GM21529 (cell line): ENCODE results near the gene C1QTNF9B.
A peak's percentile ranks its signal among the peaks of the same experiment; 100 is the strongest.

Experiments
- ATAC-seq: cut with Tn5 transposase; IDR thresholded peaks from one replicate; pipeline ENCODE4 v1.9.1; 2021; ENCODE audit not compliant: unreplicated experiment

Gene C1QTNF9B

DNA sequence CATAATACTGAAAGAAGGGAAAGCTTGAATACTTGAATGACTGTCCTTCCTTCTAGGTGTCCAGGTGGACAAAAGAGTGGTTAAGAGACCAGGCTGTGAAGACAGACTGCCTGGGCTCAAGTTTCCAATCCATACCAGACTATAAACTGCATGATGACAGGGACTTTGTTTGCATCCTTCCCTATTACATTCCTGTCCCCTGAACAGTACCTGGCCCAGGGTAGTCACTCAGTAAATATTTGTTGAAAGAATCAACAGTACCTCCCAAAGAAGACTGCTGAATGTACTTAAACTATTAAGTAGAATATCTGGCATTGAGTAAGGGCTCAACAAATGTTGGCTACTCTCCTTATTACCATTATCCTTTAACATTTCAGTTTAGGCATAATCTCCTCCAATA is 37.8 kb downstream of the C1QTNF9B start:
- no peak for ATAC-seq

DNA sequence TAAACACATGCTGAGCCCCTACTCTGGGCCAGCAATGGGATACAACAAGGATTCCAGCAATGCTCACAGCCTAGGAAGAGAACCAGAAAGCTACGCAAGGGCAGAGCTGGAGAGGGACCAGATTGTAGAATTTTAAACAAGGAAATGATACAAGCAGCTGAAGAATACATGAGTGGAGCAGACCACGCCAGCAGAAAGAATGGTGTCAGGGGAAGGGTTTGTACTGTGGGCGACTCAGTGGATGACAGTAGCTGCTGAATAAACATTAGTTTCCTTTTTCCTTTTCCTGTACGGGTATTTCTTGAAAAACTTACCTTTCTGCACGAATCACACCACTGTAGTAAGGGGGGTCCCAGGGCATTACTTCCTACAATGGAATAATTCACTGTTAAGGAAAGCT is 38.8 kb downstream of the C1QTNF9B start:
- no peak for ATAC-seq

DNA sequence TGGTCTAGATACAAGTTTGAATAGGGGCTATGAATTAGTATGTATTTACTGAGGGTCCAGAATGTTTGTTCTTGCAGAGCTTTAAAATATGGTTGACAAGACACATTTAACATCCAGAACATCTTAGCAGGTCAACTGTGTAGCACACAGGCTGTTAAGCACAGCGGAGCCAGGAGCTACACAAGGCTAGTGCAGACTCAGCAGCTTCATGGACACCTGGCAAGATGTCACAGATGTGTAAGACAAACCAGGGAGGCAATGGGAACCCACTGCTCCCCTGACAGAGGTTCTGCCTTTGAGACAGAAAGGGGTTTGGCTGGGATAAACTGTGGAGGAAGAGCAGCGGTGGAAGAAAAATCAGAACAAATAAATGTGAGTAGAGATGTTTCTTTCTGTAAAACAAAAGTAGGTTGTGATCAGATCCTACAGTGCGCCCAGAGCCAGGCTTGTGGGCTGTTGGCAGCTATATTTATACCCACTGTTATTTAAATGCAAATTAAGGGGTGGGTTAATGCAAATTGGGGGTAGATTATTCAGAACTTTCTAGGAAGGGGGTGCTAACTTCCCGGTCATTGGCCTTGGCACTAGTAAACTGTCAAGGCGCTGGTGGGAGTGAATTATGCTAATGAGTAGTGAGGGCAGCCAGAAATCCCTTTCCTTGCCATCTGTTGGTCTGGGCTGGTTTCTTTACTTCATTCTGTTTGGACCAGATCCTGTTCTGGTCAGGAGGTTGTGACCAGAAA is 41.1 kb downstream of the C1QTNF9B start:
- ATAC-seq, result no peak

DNA sequence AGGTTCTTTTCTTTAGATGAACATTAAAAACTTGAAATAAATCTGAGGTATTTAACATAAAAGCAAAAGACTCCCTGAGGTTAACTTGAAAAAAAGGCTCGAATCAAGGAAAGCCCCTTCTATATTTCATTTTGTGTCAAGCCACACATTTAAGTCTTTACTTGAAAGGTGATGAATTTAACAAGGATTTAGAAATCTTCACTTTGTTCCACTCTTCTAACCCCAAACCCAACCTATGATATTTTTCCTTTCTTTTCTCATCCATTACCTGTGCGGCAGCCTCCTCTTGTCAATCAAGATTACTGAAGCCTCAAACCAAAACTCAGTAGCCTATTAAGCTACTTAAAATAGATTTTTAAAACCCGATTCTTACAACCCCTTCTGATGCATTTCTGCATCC is 41.9 kb downstream of the C1QTNF9B start:
- ATAC-seq, result no peak

DNA sequence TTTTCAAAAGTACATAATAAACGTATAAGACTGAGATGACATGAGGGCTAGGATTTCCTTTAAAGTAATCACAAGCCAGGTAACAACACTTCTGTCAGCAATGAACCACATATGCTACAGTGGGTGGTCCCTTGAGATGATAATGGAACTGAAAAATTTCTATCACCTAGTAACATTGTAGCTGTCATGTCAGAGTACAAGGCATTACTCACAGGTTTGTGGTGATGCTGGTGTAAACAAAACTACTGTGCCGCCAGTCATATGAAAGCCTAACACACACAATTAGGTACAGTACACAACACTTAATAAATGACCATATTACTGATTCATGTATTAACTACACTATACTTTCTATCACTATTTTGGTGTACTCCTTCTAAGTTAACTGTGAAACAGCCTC is 45.0 kb downstream of the C1QTNF9B start:
- no peak for ATAC-seq

DNA sequence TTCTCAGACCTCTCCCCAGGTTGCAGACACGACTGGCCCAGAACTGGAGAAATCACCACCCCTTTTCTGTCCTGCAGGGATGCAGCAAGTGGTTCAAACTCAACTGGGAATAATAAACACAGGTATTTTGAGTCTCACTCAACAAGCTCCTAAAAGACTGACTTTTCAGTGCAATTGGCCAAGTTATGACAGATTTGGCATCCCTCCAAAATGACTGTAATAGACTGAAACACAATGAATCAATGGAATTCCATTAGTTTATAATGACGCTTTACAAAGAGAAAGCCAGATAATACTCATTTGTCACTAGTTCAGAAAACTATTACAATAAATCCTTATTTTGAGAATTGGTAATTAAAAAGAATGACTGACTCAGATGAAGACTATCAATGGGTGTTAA is 46.2 kb downstream of the C1QTNF9B start:
- no peak for ATAC-seq

DNA sequence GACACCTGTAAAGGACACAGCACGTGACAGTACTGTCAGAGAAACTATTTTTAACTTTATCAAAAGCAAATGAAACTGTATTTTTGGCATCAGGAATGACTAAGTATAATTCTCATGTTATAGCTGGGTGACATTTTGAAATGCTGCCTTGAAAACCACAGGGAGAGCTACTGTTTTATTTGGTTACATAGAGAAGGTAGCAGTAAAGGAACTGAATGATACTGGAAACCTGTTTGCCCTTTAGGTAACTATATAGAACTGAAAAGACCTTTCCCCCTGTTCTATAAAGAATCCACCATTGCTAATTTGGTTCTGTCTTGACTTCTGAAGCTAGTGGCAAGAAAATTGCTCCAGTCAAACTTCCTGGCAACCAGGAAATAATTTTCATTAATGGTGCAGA is 47.2 kb downstream of the C1QTNF9B start:
- no peak for ATAC-seq

DNA sequence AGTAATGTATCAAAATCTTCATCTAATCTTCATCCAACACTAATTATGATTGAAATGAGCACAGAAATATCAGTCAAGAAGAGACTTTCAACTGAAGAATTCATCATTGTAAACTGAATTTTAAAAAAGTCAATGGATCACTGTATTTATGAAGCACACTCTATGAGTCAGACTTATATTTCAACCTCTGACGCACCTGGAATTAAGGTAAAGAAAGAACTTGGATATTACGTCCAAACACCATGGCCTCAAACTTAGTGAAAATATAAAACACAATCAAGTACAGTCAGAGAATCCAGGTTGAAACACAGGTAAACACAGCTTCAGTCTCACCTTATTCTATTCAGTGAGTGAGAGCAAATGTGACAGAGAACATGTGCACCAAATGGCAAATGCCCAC is 47.6 kb downstream of the C1QTNF9B start:
- ATAC-seq, result no peak

DNA sequence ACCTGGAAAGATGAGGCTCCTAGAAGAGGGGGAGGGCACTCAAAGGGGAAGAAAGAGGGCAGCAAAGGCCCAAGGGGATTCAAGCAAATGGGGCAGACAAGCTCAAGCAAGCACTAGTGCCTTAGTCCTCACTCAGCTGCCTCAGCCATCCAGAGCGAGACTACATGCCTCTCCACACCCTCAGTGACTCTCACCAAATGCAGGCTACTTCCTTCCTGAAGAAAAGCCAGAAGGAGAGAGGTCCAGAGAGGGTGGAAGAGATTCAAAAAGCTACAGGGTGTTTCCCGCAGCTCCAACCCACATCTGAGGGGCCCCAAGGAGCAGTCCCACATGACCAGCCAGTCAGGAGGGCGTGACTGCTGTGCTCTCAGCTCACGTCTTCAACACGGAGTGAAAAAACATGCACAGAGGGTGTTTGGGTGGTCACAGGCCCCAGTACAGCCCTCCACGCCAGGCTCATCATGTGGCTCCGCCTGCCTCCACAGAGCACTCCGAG is 48.6 kb downstream of the C1QTNF9B start:
- ATAC-seq, result no peak

DNA sequence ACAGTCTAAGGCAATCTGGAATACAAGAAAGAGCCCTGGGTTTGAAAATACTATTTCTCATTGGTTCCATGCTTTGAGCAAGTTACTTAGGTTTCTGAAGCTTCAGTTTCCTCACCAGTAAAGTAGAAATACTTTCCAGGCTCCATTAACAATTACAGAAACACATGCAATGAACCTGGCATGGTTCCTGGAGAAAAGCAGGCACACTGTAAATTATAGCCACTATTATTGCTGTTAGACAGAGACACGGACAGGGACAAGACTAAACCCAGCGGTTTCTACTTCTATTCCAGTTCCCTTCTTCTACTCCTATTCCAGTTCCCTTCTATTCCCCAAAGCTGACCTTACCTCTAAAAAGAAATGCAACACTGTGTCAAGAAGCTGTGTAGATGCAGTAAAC is 49.3 kb downstream of the C1QTNF9B start:
- no peak for ATAC-seq

DNA sequence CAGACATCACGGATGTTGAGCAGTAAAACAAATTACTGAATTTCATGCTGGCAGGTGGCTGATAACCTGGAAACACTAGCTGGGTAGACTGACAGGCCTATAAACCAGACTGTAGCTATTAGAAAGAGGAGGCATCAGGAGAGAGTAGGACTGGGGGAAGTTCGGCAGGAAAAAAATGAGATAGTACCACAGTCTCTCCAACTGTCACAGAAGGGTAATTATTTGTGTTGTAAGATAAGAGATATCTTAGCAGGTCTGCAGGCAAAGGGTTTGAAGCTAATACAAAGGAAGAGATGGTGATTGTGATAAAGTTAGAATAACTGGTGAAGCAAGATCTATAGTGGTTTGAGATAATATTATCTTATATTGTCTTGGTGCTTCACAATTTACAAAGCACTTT is 49.8 kb downstream of the C1QTNF9B start:
- ATAC-seq, result no peak

DNA sequence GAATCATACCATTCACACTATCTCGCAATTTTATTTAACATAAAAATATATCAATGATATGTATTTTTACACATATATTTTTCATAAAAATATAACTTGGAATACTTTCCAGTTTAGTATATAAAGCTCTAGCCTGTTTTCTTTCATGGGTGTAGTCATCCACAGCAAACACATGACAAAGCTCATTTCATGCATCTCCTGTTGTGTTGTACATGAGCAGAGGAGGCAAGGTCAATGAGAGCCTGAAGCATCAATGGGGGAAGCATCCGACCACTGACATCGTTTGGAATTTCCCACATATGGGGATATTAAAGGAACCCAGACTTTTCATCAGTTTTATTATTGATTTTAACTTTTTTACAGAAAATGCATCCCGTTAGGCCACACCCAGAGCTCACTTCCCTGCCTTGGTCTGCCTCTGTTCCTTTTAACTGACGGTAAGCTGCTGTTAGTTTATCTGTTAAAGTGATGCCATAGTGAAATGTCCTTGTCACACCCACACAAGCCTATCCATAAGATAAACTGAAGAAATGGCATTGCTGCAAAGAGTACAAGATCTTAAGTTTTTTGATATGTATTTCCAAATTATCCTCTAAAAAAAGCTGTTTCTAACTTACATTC is 52.1 kb downstream of the C1QTNF9B start:
- peak; percentile 36 for ATAC-seq

DNA sequence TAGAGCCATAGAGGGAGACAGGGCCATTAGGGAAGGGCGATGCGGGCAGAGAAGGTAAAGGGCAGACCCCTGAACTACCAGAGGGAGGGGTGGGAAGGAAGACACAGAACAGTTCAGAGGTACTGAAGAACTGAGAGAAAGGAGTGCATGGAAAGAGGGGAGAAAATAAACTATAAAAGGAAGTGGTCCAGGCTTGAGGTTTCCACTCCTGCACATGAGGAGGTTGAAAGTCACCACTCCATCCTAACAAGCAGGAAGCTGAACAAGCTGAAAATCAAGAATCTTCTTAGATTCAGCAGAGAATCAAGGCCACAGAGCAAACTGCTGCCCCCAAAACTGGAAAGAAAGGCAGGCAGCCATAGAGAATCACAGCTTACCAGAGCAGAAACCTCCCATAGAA is 53.2 kb downstream of the C1QTNF9B start:
- ATAC-seq, result no peak

DNA sequence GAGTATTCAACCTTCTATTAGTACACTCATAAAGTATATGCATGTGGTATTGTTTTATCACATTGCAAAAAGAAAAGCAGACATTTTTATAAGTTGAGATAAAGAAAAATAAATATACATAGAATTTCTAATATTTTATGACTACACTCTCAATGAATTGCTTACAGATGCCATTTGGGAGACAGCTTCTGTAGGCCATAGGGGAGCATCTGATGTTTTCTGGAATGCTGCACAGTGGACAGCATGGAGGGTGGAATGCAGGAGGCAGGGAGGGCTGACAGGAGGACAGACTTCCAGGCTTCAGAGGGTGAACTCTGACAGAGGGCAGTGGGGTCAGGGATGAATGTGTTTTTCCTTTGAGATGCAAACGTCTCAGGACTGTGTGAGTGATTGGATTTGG is 53.9 kb downstream of the C1QTNF9B start:
- ATAC-seq, result no peak

DNA sequence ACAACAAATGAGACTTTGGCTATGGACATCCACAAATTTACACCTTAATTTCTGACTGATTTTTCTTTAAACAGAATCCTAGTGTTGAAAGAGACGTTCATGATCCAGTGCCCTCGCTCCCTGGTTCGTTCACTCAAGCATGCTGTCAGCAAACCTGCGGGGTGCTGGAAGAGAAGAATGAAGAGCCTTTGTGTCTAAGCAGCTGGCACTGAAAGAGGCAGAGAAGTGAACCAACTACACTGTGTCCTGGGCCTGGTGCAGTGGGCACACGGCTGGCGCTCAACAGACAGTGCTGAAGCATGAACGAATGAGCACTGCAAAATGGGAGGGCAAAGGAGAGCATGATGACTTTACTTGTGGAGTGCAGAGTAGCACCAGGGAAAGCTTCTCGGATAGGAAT is 54.9 kb downstream of the C1QTNF9B start:
- no peak for ATAC-seq
